Tongue (tissue), 2 donors: ENCODE results near the gene MPO. TPM values are rescaled to one million over a fixed set of nuclear protein-coding genes. Genes with fewer than 3 reads are reported as not detected.

ENCODE experiments used
- DNase-seq: peaks from one replicate; pipeline ENCODE4 v3.0.0-alpha.2; 2015
- total RNA-seq: library from RNA; depleted of rRNA; stranded (reverse); fragments of >200 nt; gene quantifications from one replicate; pipeline ENCODE4 v1.2.3, GENCODE V29; 2014

MPO gene
- total RNA-seq, 1 donor from 2014 or later = 19.4 TPM

DNA sequence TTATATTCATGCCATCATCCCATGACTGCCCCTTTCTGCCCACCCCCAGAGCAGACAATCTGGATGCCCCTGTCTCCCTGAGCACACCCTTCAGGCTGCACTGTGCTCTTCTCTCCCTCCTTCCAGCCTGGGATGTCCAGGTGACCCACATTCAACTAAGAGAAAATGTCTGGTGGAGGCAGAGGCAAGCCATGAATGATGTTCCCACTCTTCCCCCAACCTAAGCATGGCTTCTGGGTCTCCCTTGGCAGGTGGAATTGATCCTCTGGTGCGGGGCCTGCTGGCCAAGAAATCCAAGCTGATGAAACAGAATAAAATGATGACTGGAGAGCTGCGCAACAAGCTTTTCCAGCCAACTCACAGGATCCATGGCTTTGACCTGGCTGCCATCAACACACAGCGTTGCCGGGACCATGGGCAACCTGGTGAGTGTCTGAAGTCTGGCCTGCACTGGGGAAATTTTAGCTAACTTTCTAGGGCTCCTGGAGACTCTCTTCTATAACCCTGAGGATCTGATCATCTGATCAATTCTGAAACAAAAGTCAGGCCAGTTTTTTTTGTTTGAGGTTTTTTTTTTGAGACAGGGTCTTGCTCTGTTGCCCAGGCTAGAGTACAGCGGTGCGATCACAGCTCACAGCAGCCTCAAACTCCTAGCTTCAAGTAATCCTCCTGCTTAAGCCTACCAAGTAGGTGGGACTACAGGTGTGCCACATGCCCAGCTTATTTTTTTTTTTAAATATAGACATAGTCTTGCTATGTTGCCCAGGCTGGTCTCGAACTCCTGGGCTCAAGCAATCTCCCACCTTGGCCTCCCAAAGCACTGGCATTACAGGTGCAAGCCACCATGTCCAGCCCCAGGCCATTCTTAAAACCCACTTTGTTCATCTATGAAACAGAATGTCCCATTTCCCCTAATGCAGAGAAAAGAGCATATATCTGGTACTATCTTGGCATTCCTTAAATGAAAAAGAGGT is 14.5 kb downstream of the MPO start:
- no peak for DNase-seq

DNA sequence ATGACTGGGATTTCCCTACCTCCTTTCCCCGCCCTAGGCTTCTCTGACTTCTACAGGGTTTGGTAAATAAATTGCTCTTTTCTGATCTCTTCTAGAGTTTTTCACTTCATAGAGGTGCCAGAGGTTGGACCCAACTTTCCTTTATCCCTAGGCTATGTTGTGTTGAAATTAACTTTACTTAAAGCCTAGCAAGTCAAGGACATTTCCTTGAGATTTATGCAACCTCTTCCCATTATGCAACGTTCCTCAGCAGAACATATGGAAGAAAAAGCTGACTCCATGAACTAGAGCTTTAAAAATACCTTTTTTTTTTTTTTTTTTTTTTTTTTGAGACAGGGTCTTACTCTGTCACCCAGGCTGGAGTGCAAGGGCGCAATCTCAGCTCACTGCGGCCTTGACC is 15.5 kb downstream of the MPO start:
- DNase-seq = no peak

GRCh38 chr17:58264407-58265103 is 16.2 kb downstream of the MPO start:
- DNase-seq = no peak

DNA sequence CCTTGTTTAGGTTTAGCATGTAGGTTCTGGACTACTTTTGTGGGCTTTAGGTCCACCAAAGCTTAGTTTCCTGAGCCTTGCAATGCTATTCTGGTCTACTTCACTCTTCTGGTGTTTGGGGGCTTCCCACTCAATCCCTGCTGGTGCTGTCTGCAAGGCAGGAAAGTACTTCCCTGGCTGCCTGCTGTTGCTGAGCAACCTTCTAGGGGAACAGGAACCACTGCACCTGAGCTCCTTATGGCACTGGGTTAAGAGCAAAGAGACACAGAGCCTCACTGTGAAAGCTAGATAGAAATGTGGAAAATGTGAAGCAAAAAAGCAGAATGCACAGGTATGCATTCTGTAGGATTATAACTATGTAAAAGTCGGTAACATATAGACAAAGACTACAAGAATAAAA is 17.0 kb downstream of the MPO start:
- no peak for DNase-seq

GRCh38 chr17:58262149-58262548 is 18.6 kb downstream of the MPO start:
- DNase-seq = no peak

- no peak for DNase-seq
Measured at GRCh38 chr17:58254803-58255202, 25.9 kb downstream of the MPO start.

GRCh38 chr17:58253082-58253481 is 27.7 kb downstream of the MPO start:
- no peak for DNase-seq

- DNase-seq = no peak
Measured at GRCh38 chr17:58252141-58252540, 28.6 kb downstream of the MPO start.

DNA sequence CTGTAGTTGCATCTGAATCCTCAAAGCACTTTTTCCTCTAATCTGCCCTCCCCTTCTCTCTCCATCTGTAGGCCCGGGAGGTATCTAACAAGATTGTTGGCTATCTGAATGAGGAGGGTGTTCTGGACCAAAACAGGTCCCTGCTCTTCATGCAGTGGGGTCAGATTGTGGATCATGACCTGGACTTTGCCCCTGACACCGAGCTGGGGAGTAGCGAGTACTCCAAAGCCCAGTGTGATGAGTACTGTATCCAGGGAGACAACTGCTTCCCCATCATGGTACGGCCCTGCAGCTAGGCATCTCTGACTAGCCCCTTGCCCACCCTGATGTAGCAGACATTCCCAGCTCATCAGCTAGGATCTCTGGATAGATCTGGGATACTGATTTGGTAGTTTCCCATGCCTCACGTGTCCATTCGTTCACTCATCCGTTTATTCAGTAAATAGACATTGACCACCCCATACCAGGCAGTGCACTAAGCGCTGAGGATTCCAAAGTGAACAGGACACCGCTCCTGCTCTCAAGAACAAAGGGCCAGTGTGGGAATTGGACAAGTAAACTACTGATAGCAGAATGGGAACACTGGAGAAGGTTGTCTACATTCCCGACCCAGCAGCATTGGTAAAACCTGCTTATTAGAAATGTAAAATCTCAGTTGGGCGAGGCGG is 30.3 kb downstream of the MPO start:
- no peak for DNase-seq

DNA sequence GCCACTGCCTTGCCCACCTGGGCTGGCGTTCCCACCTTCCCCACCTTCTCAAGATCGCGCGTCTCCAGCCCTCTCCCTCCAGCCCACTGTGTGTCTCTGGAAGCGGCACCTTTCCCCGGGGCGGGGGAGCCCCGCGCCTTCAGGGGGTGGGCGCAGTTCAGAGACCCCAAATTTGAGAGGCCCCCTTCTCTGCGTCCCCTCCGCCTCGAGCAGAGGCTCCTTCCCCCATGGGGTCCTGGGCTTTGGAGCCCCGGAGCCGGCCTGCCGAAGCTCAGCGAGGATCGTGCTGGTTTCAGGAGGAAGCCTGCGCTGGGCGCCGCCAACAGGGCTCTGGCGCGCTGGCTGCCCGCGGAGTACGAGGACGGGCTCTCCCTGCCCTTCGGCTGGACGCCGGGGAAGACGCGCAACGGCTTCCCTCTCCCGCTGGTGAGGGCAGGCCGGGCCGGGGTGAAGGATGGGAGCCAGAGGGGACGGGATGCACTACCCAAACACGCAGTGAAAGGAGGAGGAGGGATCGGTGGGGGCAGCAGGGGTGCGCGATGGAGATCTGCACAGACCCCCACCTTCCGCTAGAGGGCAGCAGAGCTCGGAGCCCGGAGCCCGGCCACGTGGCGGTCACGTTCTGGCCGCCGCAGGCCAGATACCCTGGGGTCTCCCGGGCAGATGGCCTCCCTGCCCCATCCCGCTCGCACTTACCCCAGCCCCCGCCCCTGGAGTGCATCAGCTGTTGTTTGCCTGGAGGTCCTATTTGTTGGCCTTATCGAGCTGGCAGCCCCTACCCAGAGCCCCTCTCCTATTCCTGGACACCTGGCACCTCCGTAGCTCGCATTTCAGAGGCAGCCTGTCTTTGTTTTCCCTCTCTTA is 31.2 kb downstream of the MPO start:
- DNase-seq = peak; percentile 81

DNA sequence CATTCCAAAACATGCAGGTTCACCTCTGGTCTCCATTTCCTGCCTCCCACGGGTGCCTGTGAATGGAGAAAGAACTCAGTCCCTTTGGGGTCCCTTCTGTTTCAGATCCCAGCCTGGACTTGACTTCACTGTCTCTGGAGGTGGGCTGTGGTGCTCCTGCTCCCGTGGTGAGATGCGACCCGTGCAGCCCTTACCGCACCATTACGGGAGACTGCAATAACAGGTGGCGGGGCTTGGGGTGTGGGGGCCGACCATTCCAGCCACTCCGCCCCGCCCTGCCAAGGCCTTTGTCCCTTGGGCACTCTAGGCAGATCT is 31.8 kb downstream of the MPO start:
- no peak for DNase-seq

DNA sequence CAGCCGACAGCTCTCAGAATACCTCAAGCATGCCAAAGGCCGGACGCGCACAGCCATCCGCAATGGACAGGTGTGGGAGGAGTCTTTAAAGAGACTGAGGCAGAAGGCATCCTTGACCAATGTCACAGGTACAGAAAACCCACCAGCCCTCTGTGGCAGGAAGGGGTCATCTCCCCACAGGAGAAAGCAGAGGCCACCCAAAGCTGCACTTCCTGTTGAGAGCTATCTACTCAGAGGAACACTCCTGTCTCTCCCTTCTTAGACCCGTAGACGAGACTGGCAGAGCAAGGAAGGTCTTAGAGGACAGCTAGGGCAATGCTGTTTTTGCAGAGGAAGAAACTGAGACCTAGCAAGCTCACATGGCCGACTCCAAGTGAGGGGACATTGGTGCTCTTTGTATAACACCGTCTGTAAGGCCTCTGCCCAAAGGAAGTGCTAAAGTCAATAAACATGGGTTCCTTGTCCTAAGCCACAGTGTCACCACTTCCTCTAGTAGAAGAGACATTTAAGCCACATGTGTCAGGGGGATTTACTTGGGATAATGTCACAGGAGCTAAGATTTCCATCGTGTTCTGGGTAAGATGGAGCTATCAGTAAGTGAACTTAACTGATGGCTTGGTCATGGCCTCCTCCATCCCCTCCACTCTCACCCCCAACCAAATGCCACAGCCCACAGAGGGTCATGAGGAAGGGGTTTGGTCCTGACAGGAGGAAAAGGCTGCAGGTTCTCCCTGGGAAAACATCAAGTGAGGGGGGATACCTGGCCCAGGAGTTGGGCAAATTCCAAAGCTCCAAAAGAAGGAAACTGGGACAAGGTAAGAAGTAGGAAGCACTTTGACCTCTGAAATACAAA is 33.0 kb downstream of the MPO start:
- DNase-seq = no peak

DNA sequence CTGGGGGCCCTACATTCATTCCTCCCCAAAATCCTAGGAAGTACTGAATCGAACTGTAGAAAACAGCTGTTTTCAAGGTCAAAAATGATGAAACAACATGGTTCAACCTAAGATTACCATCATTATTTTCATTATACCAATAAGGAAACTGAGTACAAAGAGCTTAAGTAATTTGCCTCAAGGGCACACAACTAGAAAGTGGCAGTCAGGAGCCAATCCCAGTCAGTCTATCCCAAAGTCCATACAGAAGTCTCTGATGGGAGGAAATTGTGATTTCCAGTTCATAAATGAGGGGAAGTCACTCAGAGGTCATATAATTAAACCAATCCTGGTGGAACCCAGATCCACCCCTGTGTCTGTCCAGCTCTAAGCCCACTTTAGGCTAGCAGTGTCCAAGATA is 34.0 kb downstream of the MPO start:
- DNase-seq = no peak

GRCh38 chr17:58246104-58246740 is 34.5 kb downstream of the MPO start:
- DNase-seq = no peak

GRCh38 chr17:58245428-58246103 is 35.2 kb downstream of the MPO start:
- DNase-seq = no peak

DNA sequence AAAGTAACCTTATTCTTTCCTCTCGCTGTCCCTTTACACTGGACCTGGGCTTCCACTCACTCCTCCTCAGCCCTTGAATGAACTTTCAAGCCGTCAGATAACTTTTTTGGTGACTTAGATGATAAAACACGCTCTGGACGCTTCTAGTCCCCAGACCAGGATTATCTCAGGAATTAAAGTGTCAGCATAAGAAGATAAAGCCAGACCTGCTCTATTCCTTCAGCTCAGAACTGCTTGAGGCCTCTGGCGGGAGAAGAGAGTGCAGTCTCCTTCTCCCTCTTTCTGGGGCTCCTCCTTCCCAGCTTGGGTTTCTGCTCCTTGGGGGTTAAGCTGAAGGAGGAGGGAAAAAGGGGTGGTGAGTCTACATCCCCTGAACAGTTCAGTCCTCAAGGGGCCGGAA is 35.8 kb downstream of the MPO start:
- DNase-seq = no peak

DNA sequence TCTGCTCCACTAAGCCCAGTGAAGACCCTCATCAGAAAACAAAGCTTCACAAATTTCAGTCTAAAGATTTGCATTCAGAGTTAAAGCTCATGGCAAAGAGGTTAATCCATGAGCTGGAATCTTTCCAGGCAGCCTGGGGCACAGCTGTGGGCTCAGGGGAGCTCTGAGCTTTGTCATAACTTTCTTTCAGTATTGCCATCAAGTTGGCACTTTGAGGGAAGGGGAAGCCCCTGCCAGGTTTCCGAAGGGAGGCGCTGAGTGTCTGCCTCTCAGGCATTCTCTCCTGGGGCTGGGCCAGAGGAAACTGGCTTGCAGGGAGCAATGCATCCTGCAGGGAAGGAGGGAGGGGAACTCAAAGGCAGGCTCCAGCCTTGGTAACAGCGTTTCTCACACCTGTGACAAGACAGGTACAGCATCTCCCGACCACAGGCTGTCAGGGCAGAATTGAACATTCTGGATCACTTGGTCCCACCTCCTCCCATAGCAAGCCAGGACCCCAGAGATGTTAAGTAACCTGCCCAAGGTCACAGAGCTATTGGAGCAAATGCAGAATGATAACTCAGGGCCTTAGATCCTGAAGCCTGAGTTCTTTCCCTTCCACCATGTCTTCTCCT is 38.5 kb downstream of the MPO start:
- peak; percentile 50 for DNase-seq

GRCh38 chr17:58239987-58240386 is 40.7 kb downstream of the MPO start:
- DNase-seq = no peak

DNA sequence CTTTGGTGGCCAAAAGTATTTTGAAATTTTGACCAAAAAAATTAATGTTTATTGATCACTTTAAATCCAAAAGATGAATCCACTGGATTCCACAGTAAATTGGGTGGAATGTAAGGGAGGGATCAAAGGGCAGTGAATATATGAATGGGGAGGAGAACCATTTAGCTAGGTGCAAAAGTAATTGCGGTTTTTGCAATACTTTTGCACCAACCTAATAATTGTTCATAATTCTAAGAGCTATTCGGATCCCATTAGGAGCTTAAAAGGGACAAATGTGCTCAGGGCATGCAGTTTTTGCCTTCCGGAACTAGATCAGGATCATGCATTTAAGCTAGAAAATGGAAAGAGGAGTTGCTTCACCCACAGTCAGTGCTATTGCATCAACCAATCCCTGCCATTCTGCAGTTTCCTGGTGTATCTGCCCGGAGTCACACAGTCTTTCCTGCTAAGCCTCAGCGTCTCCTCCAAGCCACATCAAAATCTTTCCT is 42.5 kb downstream of the MPO start, which contains the start of gene LPO:
TSS of gene LPO (plus strand) at position 438 of the 488 bp plus-strand sequence. CDS start 4,396 bp downstream, outside the sequence.
- no peak for DNase-seq
